H9 (cell line): ENCODE data around the gene DTWD2. TPM values are rescaled to one million over a fixed set of nuclear protein-coding genes. Genes with fewer than 3 reads are reported as not detected.

Experiments
- DNase-seq: peaks from one replicate; pipeline ENCODE4 v3.0.0-alpha.2; 2017
- H2AFZ ChIP-seq: one replicate; pipeline ENCODE4 v1.6.1; 2013; ENCODE audit warnings: mild to moderate bottlenecking, low read length, control low read depth, moderate library complexity
- H2AK5ac ChIP-seq: 2 replicates; pipeline ENCODE4 v1.6.1; 2013; ENCODE audit warnings: low read length, control low read depth, mixed read lengths; ENCODE audit not compliant: insufficient read length
- H2BK120ac ChIP-seq: one replicate; pipeline ENCODE4 v1.6.1; 2013; ENCODE audit warnings: low read depth, mild to moderate bottlenecking, low read length, control low read depth, inconsistent platforms; ENCODE audit not compliant: poor library complexity, severe bottlenecking
- H2BK12ac ChIP-seq: 2 replicates; pipeline ENCODE4 v1.6.1; 2013; ENCODE audit warnings: low read length, control low read depth, mixed read lengths, low read depth; ENCODE audit not compliant: insufficient read length
- H2BK15ac ChIP-seq: 2 replicates; pipeline ENCODE4 v1.6.1; 2013; ENCODE audit warnings: low read depth, low read length, control low read depth
- H2BK20ac ChIP-seq: one replicate; pipeline ENCODE4 v1.6.1; 2013; ENCODE audit warnings: low read depth, mild to moderate bottlenecking, low read length, control low read depth, inconsistent platforms; ENCODE audit not compliant: poor library complexity, severe bottlenecking
- H2BK5ac ChIP-seq: 2 replicates; pipeline ENCODE4 v1.6.1; 2013; ENCODE audit warnings: low read length, control low read depth, mixed read lengths; ENCODE audit not compliant: insufficient read length
- H3K14ac ChIP-seq: 2 replicates; pipeline ENCODE4 v1.6.1; 2013; ENCODE audit warnings: low read length, control low read depth; ENCODE audit not compliant: insufficient read depth
- H3K18ac ChIP-seq: 2 replicates; pipeline ENCODE4 v1.6.1; 2013; ENCODE audit warnings: low read depth, mild to moderate bottlenecking, mixed read lengths, low read length, control low read depth; ENCODE audit not compliant: insufficient read length
- H3K23ac ChIP-seq: 2 replicates; pipeline ENCODE4 v1.6.1; 2013; ENCODE audit warnings: low read length, control low read depth, mixed read lengths, low read depth; ENCODE audit not compliant: insufficient read length
- H3K23me2 ChIP-seq: 2 replicates; pipeline ENCODE4 v1.6.1; 2013; ENCODE audit warnings: low read depth, mild to moderate bottlenecking, mixed read lengths, low read length, control low read depth; ENCODE audit not compliant: insufficient read length, poor library complexity, severe bottlenecking
- H3K27ac ChIP-seq: 2 replicates; pipeline ENCODE4 v1.5.1; 2013; ENCODE audit warnings: low read length, control low read depth, mixed read lengths, low read depth; ENCODE audit not compliant: insufficient read length
- H3K27me3 ChIP-seq: 2 replicates; pipeline ENCODE4 v1.6.1; 2013; ENCODE audit warnings: low read length, control low read depth, inconsistent platforms; ENCODE audit not compliant: insufficient read depth
- H3K4ac ChIP-seq: 2 replicates; pipeline ENCODE4 v1.6.1; 2013; ENCODE audit warnings: low read depth, mild to moderate bottlenecking, control low read depth, inconsistent platforms, low read length, moderate library complexity
- H3K4me1 ChIP-seq: 2 replicates; pipeline ENCODE4 v1.6.1; 2013; ENCODE audit warnings: low read length, control low read depth, inconsistent platforms; ENCODE audit not compliant: insufficient read depth
- H3K4me2 ChIP-seq: 2 replicates; pipeline ENCODE4 v1.6.1; 2013; ENCODE audit warnings: low read length, control low read depth, mixed read lengths; ENCODE audit not compliant: insufficient read length, insufficient read depth
- H3K56ac ChIP-seq: 2 replicates; pipeline ENCODE4 v1.6.1; 2013; ENCODE audit warnings: low read depth, mild to moderate bottlenecking, mixed read lengths, low read length, control low read depth; ENCODE audit not compliant: insufficient read length
- H3K79me1 ChIP-seq: 2 replicates; pipeline ENCODE4 v1.6.1; 2013; ENCODE audit warnings: low read depth, mild to moderate bottlenecking, moderate library complexity, low read length, control low read depth, inconsistent platforms; ENCODE audit not compliant: insufficient read depth, poor library complexity, severe bottlenecking
- H3K79me2 ChIP-seq: 2 replicates; pipeline ENCODE4 v1.6.1; 2013; ENCODE audit warnings: low read length, control low read depth, inconsistent platforms; ENCODE audit not compliant: insufficient read depth
- H3K9ac ChIP-seq: 2 replicates; pipeline ENCODE4 v1.6.1; 2013; ENCODE audit warnings: low read length, control low read depth, mixed read lengths; ENCODE audit not compliant: insufficient read length; ENCODE audit errors: extremely low read depth
- H3K9me3 ChIP-seq: one replicate; pipeline ENCODE4 v1.6.1; 2013; ENCODE audit warnings: low read depth, low read length, inconsistent platforms; ENCODE audit not compliant: control insufficient read depth
- H3T11ph ChIP-seq: one replicate; pipeline ENCODE4 v1.6.1; 2013; ENCODE audit warnings: mild to moderate bottlenecking, low read length, control low read depth, inconsistent platforms
- H4K20me1 ChIP-seq: one replicate; pipeline ENCODE4 v1.6.1; 2013; ENCODE audit not compliant: control insufficient read depth, insufficient read length, insufficient read depth
- H4K5ac ChIP-seq: 2 replicates; pipeline ENCODE4 v1.6.1; 2013; ENCODE audit warnings: low read depth, mild to moderate bottlenecking, mixed read lengths, low read length, control low read depth; ENCODE audit not compliant: insufficient read length
- H4K8ac ChIP-seq: replicated peaks from 2 replicates; pipeline ENCODE4 v1.6.1; 2013; ENCODE audit warnings: low read length, control low read depth, mixed read lengths, low read depth; ENCODE audit not compliant: insufficient read length
- H4K91ac ChIP-seq: 2 replicates; pipeline ENCODE4 v1.6.1; 2013; ENCODE audit warnings: low read depth, mild to moderate bottlenecking, moderate library complexity, mixed read lengths, low read length, control low read depth; ENCODE audit not compliant: insufficient read length
- H3K27ac Mint-ChIP-seq, 3 experiments: 2 replicates in 2 of 3; 3 replicates in 1 of 3; pipeline ENCODE4 v1.8.0; 2020 to 2021; ENCODE audit warnings: mixed read lengths in 3 of 3, mild to moderate bottlenecking in 1 of 3, moderate library complexity in 1 of 3
- H3K27me3 Mint-ChIP-seq: 2 replicates; pipeline ENCODE4 v1.8.0; 2021; ENCODE audit warnings: low read depth, mild to moderate bottlenecking, moderate library complexity, mixed read lengths
- H3K36me3 Mint-ChIP-seq, 3 experiments: 2 replicates in 2 of 3; 3 replicates in 1 of 3; pipeline ENCODE4 v1.8.0; 2020 to 2021; ENCODE audit warnings: low read depth in 3 of 3, mixed read lengths in 3 of 3; ENCODE audit not compliant: insufficient read depth in 1 of 3
- H3K4me1 Mint-ChIP-seq, 2 experiments: 2 replicates each; pipeline ENCODE4 v1.8.0; 2020; ENCODE audit warnings: mixed read lengths in 2 of 2
- H3K4me3 Mint-ChIP-seq, 2 experiments: 2 replicates in 1 of 2; 3 replicates in 1 of 2; pipeline ENCODE4 v1.8.0; 2020 to 2021; ENCODE audit warnings: mild to moderate bottlenecking in 2 of 2, mixed read lengths in 2 of 2, moderate library complexity in 1 of 2
- H3K9me3 Mint-ChIP-seq, 2 experiments: 2 replicates in 1 of 2; 3 replicates in 1 of 2; pipeline ENCODE4 v1.8.0; 2020; ENCODE audit warnings: mild to moderate bottlenecking in 2 of 2, mixed read lengths in 2 of 2, moderate library complexity in 1 of 2
- WGBS: extraction: QIAGEN DNeasy Blood & Tissue Kit; methylation state at CpG from one replicate; pipeline ENCODE4 v1.1.7; 2013; ENCODE audit warnings: missing lambda C conversion rate, low lambda C conversion rate, mixed read lengths; ENCODE audit not compliant: insufficient read length; ENCODE audit errors: extremely low coverage; 5-methylcytosine and 5-hydroxymethylcytosine counted together
- total RNA-seq: library from RNA; stranded (reverse); gene quantifications from 2 replicates; pipeline ENCODE4 v1.2.1, GENCODE V29; 2021
- TF ChIP-seq, protein P1 (sequence below): fragments of 200-600 bp; sonication (generic); conservative IDR thresholded peaks from 3 replicates; pipeline ENCODE4 v1.8.0; 2021; ENCODE audit warnings: antibody characterized with exemption, mild to moderate bottlenecking

DTWD2 gene
- total RNA-seq, 1 experiment from 2014 or later: 10.8 TPM

DNA sequence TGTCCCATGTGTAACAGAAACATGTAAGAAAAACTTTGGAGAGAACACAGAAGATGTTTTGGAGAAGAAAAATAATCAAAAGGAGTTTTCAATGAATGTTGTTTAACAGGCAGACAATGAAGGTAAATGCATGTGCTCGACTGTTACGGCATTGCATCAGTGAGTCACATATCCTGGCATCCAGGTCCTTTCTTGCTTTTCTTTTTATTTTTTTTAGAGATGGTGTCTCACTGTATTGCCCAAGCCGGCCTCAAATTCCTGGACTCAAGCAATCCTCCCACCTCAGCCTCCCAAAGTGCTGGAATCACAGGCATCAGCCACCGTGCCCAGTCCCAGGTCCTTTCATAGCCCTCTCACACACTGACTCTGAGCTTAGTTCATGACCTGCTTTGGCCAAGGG lies 181.8 kb downstream of the DTWD2 start:
- H2BK15ac ChIP-seq: no peak overlapping the region
- no peak overlapping the region for H3K23ac ChIP-seq
- H4K5ac ChIP-seq: no peak overlapping the region
- H2BK20ac ChIP-seq: no peak overlapping the region
- H3K4ac ChIP-seq: no peak overlapping the region
- no peak overlapping the region for H2AFZ ChIP-seq
- H2BK12ac ChIP-seq: no peak overlapping the region
- no peak overlapping the region for H3K56ac ChIP-seq
- Mint-ChIP-seq H3K27me3 (no peaks in the 10 kb centered on the region), H3K4me3 (no peak overlapping the region), H3K4me1 (peaks cover 5 to 7% of the 10 kb centered on the region in 2 experiments), H3K36me3 (0 out of 7 replicates have a peak, but pooled peaks cover 0 to 2% (median 0%) of the 10 kb centered on the region in 3 experiments), H3K9me3 (peaks cover 6 to 9% of the 10 kb centered on the region in 2 experiments), H3K27ac (peak overlapping the region in 1 of 3 experiments; percentile 65; a peak in 1 of 7 replicates)
- TF ChIP-seq, protein P1, sequence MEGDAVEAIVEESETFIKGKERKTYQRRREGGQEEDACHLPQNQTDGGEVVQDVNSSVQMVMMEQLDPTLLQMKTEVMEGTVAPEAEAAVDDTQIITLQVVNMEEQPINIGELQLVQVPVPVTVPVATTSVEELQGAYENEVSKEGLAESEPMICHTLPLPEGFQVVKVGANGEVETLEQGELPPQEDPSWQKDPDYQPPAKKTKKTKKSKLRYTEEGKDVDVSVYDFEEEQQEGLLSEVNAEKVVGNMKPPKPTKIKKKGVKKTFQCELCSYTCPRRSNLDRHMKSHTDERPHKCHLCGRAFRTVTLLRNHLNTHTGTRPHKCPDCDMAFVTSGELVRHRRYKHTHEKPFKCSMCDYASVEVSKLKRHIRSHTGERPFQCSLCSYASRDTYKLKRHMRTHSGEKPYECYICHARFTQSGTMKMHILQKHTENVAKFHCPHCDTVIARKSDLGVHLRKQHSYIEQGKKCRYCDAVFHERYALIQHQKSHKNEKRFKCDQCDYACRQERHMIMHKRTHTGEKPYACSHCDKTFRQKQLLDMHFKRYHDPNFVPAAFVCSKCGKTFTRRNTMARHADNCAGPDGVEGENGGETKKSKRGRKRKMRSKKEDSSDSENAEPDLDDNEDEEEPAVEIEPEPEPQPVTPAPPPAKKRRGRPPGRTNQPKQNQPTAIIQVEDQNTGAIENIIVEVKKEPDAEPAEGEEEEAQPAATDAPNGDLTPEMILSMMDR: no peak
- no peak overlapping the region for H3K18ac ChIP-seq
- no peaks in the 10 kb centered on the region for H3K9me3 ChIP-seq
- H3K27ac ChIP-seq: no peak overlapping the region
- no peaks in the 10 kb centered on the region for H3K27me3 ChIP-seq
- H3K79me2 ChIP-seq: no peaks in the 10 kb centered on the region
- no peak overlapping the region for H4K8ac ChIP-seq
- H3K14ac ChIP-seq: no peak overlapping the region
- no peak overlapping the region for H2BK5ac ChIP-seq
- H2BK120ac ChIP-seq: no peak overlapping the region
- WGBS: no CpG with 5 or more reads among the region's 4 CpGs
- H4K91ac ChIP-seq: no peak overlapping the region
- no peak for DNase-seq
- H2AK5ac ChIP-seq: no peak overlapping the region
- H4K20me1 ChIP-seq: no peaks in the 10 kb centered on the region
- H3T11ph ChIP-seq: no peak overlapping the region
- H3K4me1 ChIP-seq: no peaks in the 10 kb centered on the region; the same call in 1 of the 2 replicates
- no peak overlapping the region for H3K4me2 ChIP-seq
- no peak overlapping the region for H3K9ac ChIP-seq
- no peaks in the 10 kb centered on the region for H3K79me1 ChIP-seq
- no peaks in the 10 kb centered on the region for H3K23me2 ChIP-seq
